COLO829 (cell line): Measurements from ENCODE around the gene BASP1.

ENCODE experiments used
- DNase-seq: peaks from one replicate; pipeline ENCODE4 v3.0.0; 2012; ENCODE audit warnings: low spot score

The BASP1 gene, protein sequence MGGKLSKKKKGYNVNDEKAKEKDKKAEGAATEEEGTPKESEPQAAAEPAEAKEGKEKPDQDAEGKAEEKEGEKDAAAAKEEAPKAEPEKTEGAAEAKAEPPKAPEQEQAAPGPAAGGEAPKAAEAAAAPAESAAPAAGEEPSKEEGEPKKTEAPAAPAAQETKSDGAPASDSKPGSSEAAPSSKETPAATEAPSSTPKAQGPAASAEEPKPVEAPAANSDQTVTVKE

DNA sequence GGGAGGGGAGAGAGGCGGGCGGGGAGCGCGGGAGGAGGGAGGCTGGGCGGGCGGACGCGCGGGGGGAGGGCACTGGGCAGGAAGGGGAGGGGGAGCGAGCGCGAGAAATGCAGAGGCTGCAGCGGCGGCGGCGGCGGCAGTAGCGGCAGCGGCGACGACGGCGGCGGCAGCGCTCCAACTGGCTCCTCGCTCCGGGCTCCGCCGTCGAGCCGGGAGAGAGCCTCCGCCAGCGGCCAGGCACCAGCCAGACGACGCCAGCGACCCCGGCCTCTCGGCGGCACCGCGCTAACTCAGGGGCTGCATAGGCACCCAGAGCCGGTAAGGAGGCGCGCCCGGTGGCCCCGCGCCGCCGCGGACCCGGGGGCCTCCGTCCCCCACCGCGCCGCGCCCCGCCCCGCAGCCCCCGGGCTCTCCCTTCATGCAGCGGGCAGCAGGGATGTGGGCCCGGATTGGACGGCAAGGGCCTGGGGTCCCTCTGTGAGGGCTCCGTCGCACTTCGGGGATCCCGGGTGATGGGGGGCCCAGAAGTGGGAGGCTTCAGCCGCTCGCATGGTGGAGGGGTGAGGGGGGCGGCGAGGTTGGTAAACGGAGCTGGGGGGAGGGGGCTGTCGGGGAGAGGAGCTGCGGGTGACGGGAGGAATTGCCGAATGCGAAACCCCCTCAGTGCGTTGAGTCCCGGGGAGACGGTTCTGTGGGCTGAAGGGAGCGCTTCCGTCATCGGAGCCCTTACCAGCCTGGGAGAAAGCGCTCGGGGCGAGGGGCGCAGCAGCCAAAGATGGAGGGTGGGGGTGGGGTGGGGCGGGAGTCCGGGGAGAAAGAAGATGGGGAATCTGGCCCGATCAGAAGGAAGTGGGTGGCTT lies at the start of gene BASP1:
BASP1 (plus strand) TSS at position 139 of the 860 bp plus-strand sequence. CDS start 57,586 bp downstream, outside the sequence.
- no peak for DNase-seq

GRCh38 chr5:17169507-17169906 lies 47.9 kb upstream of the BASP1 start:
- peak; percentile 26 for DNase-seq

DNA sequence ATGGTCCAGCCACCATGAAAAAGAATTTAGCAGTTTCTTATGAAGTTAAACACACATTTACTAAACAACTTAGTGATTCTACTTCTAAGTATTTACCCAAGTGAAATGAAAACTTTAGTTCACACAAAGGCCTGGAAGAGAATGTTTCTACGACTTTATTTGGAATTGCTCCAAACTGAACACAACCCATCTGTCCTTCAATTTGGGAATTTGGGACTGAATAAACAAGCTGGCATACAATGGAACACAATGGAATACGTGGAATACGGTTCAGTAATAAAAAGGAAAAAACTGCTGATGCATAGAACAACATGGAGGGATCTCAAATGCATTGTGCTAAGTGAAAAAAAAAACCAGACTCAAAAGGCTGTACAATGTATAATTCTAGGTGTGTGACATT lies 44.6 kb upstream of the BASP1 start:
- no peak for DNase-seq

GRCh38 chr5:17174965-17175364 lies 42.5 kb upstream of the BASP1 start:
- DNase-seq: no peak

GRCh38 chr5:17177501-17178372 lies 39.7 kb upstream of the BASP1 start:
- DNase-seq: no peak

GRCh38 chr5:17178373-17178675 lies 39.1 kb upstream of the BASP1 start:
- DNase-seq: no peak

DNA sequence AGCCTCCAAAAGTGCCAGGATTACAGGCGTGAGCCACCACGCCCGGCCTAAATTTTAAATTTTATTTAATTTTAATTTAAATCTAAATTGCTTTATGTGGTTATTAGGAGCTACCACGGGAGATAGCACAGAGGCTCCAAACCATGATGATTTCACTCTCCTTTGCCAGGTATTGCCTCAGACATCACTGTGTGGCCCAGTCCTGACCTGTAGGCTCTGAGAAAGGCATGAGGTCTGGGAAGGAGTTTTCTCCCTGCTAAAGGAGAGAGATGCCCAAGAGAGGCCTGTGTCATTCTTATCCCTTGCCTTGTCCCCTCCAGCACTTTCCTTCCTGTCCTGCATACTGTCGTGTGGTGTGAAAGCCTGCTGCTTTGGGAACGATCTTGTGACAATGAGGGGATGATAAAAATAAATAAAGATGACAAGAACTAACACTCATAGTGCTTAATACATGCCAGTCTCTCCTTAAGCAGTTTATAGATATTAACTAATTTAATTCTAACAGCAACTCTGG lies 37.0 kb upstream of the BASP1 start:
- no peak for DNase-seq

DNA sequence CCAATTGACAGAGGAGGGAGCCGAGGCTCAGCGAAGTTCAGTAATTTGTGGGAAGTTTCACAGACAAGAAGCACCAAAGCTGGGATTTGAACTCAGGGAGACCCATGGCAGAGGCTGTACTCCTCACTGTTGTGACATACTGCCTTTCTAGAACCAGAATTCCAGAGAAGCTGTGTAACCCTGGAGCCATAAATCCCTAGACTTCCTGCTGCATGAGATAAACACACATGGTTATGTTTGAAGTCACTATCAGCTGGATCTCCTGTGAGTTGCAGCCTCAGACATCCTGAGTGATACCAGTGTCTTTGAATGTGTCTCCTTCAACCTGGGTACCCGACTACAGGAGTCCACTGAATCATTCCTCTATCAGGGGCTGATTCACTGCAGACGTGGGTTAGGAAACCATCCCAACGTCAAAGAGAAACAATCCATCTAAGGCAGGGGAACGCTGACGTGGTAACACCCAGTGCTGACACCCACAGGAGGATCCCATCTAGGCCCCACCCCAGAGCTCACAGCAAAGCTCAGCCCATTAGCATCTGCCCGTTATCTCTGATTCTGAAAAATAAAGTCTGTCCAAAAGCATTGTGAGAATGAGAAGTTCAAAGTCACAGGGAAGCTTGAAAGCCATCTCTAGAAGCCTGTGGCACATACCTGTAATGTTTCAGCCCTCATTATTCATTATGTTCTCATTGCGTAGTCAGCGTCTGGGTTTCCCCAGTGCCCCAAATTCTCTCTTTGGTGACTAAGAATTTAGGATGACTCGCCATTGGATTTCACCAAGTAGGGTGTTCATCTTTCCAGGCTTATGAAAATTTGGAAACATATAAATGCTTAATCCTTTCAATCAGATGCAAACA lies 36.3 kb upstream of the BASP1 start:
- DNase-seq: no peak

DNA sequence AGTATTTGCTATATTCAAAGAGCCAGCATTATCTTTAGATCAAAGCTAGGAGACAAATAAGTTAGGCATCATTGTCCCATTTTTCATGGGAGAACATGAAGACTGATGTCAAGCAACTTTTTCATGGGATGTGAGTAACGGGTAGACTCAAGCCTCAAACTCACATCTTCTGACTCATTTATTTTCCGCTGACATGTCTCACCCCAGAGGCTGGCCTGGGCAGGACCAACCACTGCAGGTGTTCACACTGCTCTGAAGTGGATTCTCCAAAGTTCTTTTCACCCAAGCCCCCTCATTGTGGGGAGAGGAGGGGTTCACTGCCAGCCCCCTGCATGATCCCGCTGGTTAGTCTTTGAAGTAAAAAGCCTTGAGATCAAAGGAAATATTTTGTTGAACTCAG lies 34.9 kb upstream of the BASP1 start:
- no peak for DNase-seq

DNA sequence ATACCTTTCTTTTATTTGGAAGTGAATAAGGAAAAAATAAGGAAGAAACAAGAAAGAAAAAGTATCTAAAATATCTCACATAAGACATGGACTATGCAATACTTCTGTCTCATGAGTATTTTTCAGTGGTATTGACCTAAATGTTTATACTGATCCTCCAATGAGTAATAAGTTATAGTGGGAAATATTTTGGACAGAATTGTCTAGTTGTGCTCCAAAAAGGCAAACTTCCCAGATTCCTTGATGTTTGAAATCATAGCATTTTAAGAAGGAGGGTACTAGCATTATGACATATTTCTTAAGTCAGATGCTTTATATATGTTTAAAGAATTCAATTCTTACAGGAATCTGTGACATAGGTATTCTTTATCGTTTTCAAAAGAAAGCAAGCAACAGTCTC lies 34.5 kb upstream of the BASP1 start:
- no peak for DNase-seq

DNA sequence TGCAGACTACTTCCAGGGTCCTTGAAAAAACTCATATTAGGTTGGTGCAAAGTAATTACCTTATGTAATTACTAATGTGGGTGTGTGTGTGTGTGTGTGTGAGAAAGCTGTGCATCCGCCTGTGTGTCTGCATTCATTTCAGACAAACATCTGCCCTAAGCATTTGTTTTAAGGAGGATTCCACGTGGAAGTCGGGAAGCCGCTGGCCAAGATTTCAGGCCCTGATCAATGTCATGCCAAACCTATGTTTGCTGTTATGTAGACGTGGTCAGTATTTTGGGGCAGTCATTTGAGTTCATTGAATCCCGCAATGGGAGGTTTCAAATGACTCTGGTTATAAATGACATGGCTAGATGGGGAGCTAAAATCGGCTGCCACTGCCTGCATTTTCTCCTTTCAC lies 33.6 kb upstream of the BASP1 start:
- no peak for DNase-seq

DNA sequence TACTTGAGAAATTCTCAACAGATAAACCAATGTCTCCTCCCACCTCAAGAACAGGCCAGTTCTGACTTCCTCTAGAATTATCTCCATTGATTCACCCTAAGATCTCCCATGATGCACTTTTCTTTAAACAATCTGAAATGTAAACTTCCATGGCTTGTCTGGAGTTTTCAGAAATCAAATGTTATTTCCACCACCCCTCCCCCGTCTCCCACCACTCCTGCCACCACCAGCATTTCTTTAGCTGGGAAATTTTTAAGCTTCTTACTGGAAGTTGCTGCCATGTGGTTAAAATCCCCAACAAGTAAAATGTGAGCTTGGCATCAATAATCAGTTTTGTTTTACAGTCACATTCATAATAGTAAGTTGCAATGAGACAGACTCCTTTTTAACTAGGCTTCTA lies 32.8 kb upstream of the BASP1 start:
- DNase-seq: no peak

DNA sequence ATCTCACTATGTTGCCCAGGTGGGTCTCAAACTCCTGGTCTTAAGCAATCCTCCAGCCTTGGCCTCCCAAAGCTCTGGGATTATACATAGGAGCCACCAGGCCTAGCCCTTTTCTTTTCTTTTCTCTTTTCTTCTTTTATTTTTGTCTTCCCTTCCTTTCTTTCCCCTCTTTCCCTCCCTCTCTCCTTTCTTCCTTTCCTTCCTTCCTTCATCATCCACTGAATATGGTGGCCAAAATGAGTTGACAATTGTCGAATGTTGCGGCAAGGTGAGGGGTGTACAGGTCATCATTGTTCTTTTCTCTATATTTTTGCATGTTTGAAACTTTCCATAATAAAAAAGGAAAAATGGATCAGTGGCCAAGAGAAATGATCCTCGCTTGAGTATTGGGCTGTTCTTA lies 32.1 kb upstream of the BASP1 start:
- DNase-seq: no peak

DNA sequence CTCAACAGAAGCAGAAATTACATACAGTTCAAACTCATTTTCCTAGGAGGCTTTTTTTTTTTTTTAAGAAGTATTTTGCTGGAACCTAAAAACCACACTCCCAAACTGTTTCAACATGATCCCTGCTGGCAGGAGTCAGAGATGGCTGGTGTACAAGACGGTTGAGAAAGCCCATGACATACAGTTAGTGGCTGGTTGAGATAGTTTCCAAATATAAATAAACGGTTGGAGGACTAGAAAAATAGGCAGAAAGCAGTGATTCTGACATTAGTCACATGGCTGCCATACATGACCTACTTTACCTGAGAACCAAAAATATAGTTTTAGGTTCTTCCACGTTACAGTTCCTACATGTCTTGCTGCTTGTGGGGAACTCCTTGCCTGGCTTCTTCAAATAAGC lies 31.7 kb upstream of the BASP1 start:
- DNase-seq: no peak

DNA sequence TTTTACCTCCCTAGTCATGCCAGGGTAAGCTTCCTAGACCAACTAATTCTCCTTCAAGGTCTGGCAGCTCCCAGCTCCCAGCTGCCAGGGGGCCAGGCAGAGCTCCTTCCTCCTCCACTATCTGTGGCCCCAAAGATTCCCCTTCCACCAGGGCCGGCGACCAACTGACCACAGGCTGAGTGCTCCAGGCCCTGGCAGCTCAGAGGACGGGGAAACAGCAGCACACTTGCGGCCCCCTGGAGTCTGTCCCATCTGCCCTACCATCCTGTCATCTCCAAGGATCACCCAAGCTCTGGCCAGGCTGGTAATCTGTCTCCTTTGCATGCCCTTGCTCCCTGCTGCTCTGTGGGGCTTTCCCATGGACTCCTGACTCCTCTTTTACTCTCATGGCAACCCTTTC lies 31.2 kb upstream of the BASP1 start:
- no peak for DNase-seq

DNA sequence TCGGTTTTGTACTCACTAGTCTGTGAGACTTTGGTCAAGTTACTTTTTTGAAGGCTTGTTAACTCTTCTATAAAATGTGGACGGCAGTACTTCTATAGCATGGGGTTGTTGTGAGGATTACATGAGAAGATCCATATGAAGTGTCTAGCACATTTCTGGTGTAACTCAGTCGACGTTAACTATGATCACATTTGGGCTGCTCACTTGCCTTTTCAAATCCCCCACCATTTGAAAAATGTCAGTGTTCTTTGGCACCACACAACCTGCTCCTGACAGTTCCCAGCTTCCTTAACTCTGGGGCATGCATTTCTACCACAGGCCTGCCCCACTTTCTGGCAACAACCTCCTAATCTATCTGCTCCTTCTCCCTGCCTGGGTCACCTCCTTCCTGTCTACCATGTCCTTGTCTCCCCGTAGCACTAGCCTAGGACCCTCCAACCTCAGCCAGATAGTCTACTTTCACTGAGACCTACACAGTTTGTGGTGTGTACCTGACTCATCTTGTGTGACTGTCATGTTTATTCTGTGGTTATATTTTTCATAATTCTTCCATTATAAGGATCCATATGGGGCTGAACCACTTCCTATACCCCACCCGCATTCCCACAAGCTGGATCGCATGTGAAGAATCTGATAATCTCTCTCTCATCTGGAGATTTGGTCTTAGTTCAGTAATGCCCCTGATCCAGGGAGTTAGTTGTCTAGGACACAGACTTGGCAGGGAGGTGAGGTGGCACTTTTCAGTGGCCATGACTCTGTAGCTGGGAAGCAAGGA lies 30.2 kb upstream of the BASP1 start:
- no peak for DNase-seq

DNA sequence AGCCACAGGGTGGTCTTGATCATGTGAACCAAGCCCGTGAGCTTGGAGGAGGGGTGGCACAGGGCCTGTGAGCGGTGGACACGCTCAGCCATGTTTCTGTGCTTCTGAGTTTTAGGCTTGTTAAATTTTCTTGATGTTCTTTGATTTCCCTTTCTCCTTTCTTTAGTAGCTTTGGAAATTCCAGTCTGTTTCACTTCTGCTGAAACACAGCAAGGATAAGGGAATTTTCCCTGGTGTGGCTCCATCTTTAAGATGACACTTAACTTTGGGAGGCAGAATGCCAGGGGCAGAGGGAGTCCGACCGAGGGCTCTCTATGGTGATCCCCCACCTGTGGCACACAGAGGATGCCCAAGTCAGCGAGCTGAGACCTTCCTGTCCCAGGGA lies 29.7 kb upstream of the BASP1 start:
- no peak for DNase-seq

DNA sequence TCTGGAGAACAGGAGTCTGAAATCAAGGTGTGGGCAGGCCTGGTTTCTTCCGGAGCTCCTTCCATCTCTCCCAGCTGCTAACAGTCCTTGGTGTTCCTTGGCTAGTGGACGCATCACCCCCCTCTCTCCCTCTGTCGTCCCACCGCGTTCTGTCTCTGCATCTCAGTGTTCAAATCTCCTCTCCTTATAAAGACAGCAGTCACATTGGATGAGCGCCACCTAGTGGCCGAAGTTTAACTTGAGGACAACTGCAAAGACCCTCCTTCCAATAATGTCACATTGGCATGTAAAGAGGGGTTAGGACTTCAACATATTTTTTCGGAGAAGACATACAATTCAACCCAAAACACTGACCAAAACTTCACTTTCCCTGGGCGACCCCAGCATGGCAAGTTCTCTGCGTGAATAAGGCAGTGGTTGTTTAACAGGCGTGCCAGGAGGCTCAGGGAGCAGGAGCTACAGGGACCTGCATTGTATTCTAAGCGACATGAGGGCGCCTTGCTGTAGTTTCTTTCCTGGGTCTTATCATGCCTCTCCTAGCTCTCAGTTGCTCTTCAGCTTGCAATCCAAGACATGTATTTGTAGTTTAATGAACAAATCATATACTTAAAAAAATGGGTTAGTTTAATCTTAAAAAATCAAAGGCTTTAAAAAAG lies 27.9 kb upstream of the BASP1 start:
- peak; percentile 35 for DNase-seq

GRCh38 chr5:17190242-17190778 lies 27.1 kb upstream of the BASP1 start:
- peak; percentile 48 for DNase-seq

DNA sequence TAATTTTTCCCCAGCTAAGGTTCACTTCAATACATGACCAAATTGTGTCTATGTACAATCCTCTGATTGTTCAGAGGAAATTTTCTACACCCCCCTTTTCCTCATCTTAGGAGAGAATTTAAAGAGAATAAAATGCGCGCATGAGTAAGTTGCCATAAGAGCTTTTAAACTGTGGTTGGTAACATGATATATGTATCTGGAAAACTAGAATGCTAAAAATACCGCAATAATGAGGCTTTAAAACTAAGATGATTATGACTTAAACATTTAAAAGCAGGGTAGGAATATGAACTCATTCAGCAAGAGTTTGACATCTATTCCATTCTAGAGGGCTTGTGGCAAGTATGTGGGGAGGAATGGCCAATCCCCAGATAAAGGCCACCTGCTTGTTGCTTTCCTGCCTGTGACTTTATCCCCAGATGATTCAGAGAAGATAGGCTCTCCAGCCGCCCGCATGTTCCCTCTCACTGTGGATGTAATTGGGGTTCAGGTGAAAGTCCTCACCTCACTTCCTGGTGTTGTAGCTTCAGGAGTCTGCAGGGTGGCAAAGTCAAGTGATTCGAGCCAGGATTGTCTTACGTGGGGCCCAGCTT lies 26.5 kb upstream of the BASP1 start:
- DNase-seq: no peak
